Ramos (cell line): Measurements from ENCODE around the gene WWC1.

Source experiments
- in situ Hi-C: fragments of 300-500 bp; cut with MboI; formaldehyde crosslinking; loops from one replicate; pipeline ENCODE4 v1.14.3; 2022; ENCODE audit warnings: low sequenced_read_pairs; ENCODE audit not compliant: unreplicated experiment

Gene WWC1

DNA sequence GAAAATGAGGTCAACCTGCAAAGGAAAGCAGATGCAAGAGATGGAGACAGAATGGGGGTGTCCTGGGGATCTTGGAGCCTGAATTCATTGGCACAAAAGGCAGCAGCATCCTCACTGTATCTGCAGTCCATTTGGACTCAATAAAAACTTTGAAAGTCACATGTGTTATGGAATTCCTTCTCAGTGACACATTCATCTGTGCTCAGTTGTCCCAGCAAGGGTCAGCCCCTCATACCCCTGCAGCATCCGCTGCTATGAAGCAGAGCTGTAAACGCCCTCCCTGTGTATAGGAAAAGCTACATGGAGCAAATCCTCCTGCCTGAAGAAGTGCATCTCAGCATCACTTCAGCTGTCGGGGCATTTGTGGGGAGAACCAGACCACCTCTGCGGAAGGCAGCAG is 180.3 kb downstream of the WWC1 start:
- in situ Hi-C loops = no loop called here

DNA sequence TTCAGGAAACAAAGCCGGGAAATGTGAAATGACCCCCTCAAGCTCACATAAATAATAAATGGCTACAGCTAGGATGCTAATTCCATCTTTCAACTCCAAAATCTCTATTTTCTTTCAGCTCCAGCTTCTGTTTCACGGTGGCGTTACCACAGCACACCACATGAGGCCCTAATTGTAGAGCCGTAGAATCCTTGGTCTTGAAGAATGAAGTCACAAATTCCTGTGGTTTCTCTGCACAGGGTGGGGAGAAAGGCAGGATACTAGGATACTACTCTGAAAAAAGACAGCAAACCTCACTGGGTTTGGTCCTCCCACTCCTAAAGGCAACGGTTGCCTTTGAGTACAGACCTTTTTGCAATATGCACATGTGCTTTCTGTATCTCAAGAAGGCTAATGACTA is 180.9 kb downstream of the WWC1 start:
- in situ Hi-C loops = no loop called here

GRCh38 chr5:168474319-168474718 is 182.9 kb downstream of the WWC1 start:
- in situ Hi-C loops = no loop called here

DNA sequence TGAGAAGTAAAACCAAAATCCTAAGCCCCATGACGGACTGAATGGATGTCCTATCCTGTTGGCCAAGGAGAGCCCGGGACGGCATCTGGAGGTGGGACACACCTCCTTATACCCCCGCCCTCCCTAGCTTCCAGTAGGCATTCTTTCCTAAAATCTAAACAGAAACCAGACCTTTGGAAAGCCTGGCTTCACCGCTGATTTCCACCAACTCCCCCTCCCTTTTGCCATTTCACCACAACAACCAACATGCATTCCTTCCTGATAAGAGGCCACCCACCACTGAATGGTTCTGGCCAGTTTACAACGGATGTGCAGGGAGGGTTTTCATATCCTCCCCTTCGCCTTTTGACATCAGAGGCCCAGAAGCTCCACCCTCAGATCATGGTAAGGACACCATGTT is 185.6 kb downstream of the WWC1 start:
- in situ Hi-C loops = no loop called here

- in situ Hi-C loops = no loop called here
These were observed 187.7 kb downstream of the WWC1 start for GRCh38 chr5:168479166-168479565.

- in situ Hi-C loops = no loop called here
These were observed 189.2 kb downstream of the WWC1 start for GRCh38 chr5:168480601-168481000.

- in situ Hi-C loops = no loop called here
These were observed 189.9 kb downstream of the WWC1 start for GRCh38 chr5:168481330-168481788.

- in situ Hi-C loops = no loop called here
These were observed 190.9 kb downstream of the WWC1 start for GRCh38 chr5:168482361-168482760.

DNA sequence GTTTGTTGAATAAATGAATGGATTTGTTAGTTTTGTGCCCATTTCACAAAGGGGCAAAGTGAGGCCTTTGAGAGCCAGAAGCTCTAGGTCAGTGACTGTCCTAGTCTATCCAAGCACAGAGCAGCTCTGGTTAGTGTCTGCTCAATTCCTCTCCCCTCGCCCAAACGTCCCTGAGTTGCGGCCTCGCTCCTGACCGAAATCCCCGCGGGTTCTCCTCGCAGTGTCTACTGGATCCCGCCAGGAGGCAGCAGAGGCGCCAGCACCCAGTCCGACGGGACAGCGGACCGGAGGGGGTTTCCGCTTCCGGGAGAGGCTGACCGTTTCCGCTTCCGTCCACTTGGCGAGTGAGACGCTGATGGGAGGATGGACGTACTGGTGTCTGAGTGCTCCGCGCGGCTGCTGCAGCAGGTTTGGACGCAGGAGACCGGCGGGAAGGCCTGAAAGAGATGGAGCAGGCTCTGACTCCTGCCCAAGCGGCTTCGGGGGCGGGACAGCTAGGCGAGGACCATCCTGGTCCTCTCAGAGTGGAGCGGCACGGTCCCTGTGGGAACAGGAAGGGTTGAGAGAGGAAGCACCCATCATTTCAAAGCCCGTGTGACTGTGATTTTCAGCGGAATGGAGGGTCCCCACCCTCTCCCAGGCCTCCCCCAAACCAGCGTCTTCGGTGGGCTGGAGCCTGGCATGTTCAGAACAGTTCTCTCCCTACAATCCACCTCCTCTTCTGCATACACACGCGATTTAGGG is 194.9 kb downstream of the WWC1 start, which contains the start of gene RARS1:
RARS1 (plus strand) TSS at position 336 of the 744 bp plus-strand sequence; CDS start at position 364, 28 bp downstream.
- in situ Hi-C loops = no loop called here

DNA sequence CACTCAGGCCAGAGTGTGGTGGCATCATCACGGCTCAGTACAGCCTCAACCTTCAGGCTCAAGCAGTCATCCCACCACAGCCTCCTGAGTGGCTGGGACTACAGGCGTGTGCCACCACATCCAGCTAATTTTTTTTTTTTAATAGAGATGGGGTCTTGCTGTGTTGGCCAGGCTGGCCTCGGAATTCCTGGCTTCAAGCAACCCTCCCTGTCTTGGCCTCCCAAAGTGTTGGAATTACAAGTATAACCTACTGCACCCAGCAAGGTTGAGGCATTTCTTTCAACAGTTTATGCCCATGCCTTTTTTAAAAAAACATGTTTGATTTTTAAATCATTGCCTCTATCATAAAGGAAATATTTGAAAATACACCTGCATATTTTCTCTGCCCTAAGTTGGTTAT is 197.6 kb downstream of the WWC1 start:
- in situ Hi-C loops = no loop called here

DNA sequence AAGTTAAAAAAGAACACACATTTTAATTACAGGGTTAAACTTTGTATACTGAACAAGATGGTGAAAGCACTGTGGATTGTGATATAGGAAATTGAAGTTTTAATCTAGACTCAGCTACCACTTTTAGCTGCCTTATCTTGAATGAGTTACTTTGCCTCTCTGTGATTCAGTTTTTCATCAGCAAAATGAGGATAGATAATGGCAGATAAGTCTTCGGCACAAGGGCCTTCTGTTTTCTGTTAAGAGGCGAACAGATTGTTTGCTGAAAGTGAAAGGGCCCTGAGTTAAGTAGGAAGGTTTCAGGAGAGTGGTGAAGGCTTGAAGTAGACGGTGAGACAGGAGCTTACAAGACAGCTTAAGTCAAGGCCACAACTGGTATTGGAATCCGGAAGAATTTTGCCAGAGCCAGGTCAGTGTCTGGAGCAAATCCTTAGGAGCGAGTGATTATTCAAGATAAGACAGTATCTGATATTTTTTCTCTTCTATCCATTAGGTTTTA is 202.7 kb downstream of the WWC1 start:
- in situ Hi-C loops = no loop called here

- in situ Hi-C loops = no loop called here
These were observed 211.3 kb downstream of the WWC1 start for GRCh38 chr5:168502563-168503237.

- in situ Hi-C loops = no loop called here
These were observed 222.5 kb downstream of the WWC1 start for GRCh38 chr5:168513861-168514428.
